HUES48 (cell line): ENCODE measurements around the gene GLIS1.

Source experiments
- H3K27ac ChIP-seq: one replicate; pipeline ENCODE4 v1.7.0; 2013; ENCODE audit warnings: low read depth, low read length, inconsistent platforms
- H3K27me3 ChIP-seq: 2 replicates; pipeline ENCODE4 v1.6.1; 2013; ENCODE audit warnings: mild to moderate bottlenecking, low read length; ENCODE audit not compliant: control insufficient read depth, insufficient read depth
- H3K36me3 ChIP-seq: 2 replicates; pipeline ENCODE4 v1.6.1; 2013; ENCODE audit warnings: low read length; ENCODE audit not compliant: control insufficient read depth, insufficient read depth
- H3K4me1 ChIP-seq: 2 replicates; pipeline ENCODE4 v1.6.1; 2013; ENCODE audit warnings: mild to moderate bottlenecking, low read length; ENCODE audit not compliant: control insufficient read depth, insufficient read depth
- H3K4me3 ChIP-seq: 2 replicates; pipeline ENCODE4 v1.5.1; 2013; ENCODE audit warnings: mild to moderate bottlenecking, low read depth, low read length
- H3K9ac ChIP-seq: 2 replicates; pipeline ENCODE4 v1.6.1; 2013; ENCODE audit warnings: mild to moderate bottlenecking, low read depth, low read length, moderate library complexity
- H3K9me3 ChIP-seq: 2 replicates; pipeline ENCODE4 v1.6.1; 2013; ENCODE audit warnings: low read length; ENCODE audit not compliant: control insufficient read depth, insufficient read depth

GLIS1 gene

GRCh38 chr1:53739109-53739681, at the start of gene GLIS1:
Gene GLIS1, minus strand, starts transcription at chr1:53739164. Its CDS starts 1,100 bp downstream, at chr1:53738064.
- Histone ChIP-seq H3K36me3 (no peaks in the 10 kb centered on the region), H3K27ac (no peak within 1 kb of the TSS), H3K27me3 (peaks cover 69% of the 10 kb centered on the region), H3K9me3 (no peaks in the 10 kb centered on the region), H3K9ac (no peak within 1 kb of the TSS), H3K4me3 (peak within 1 kb of the TSS; percentile 62), H3K4me1 (peaks cover 14% of the 10 kb centered on the region)

- no peak overlapping the region for H3K9ac ChIP-seq
- H3K9me3 ChIP-seq, result no peaks in the 10 kb centered on the region
- no peaks in the 10 kb centered on the region for H3K27me3 ChIP-seq
- peaks cover 78% of the 10 kb centered on the region for H3K36me3 ChIP-seq
- H3K27ac ChIP-seq, result no peak overlapping the region
- no peaks in the 10 kb centered on the region for H3K4me1 ChIP-seq
- no peak overlapping the region for H3K4me3 ChIP-seq
Measured at GRCh38 chr1:53787655-53788054, 48.7 kb upstream of the GLIS1 start.

- no peak overlapping the region for H3K27ac ChIP-seq
Measured at GRCh38 chr1:53783056-53783455, 44.1 kb upstream of the GLIS1 start.

GRCh38 chr1:53781654-53782053, 42.7 kb upstream of the GLIS1 start:
- no peaks in the 10 kb centered on the region for H3K9me3 ChIP-seq
- H3K27ac ChIP-seq, result no peak overlapping the region
- peaks cover 85% of the 10 kb centered on the region for H3K36me3 ChIP-seq
- no peak overlapping the region for H3K9ac ChIP-seq
- no peak overlapping the region for H3K4me3 ChIP-seq
- H3K27me3 ChIP-seq, result no peaks in the 10 kb centered on the region
- no peaks in the 10 kb centered on the region for H3K4me1 ChIP-seq

More at GRCh38 chr1:53783056-53783455, 44.1 kb upstream of the GLIS1 start:
- Histone ChIP-seq H3K9ac (no peak overlapping the region), H3K4me1 (no peaks in the 10 kb centered on the region), H3K36me3 (peaks cover 84% of the 10 kb centered on the region), H3K4me3 (no peak overlapping the region), H3K9me3 (no peaks in the 10 kb centered on the region), H3K27me3 (no peaks in the 10 kb centered on the region)

GRCh38 chr1:53777272-53777671, 38.3 kb upstream of the GLIS1 start:
- Histone ChIP-seq H3K4me1 (no peaks in the 10 kb centered on the region), H3K27ac (no peak overlapping the region), H3K27me3 (no peaks in the 10 kb centered on the region), H3K36me3 (peaks cover 74% of the 10 kb centered on the region), H3K4me3 (no peak overlapping the region), H3K9ac (no peak overlapping the region), H3K9me3 (no peaks in the 10 kb centered on the region)

- Histone ChIP-seq H3K4me1 (no peaks in the 10 kb centered on the region), H3K9me3 (no peaks in the 10 kb centered on the region), H3K36me3 (peaks cover 82% of the 10 kb centered on the region)
Measured at GRCh38 chr1:53771648-53772047, 32.7 kb upstream of the GLIS1 start.

GRCh38 chr1:53769780-53770179, 30.8 kb upstream of the GLIS1 start:
- Histone ChIP-seq H3K9ac (no peak overlapping the region), H3K4me3 (no peak overlapping the region), H3K36me3 (peaks cover 84% of the 10 kb centered on the region), H3K27me3 (no peaks in the 10 kb centered on the region), H3K27ac (no peak overlapping the region), H3K4me1 (no peaks in the 10 kb centered on the region), H3K9me3 (no peaks in the 10 kb centered on the region)

More at GRCh38 chr1:53771648-53772047, 32.7 kb upstream of the GLIS1 start:
- Histone ChIP-seq H3K27ac (no peak overlapping the region), H3K4me3 (no peak overlapping the region), H3K27me3 (no peaks in the 10 kb centered on the region), H3K9ac (no peak overlapping the region)

- Histone ChIP-seq H3K36me3 (peaks cover 79% of the 10 kb centered on the region), H3K27me3 (no peaks in the 10 kb centered on the region), H3K4me1 (no peaks in the 10 kb centered on the region), H3K9ac (no peak overlapping the region), H3K4me3 (no peak overlapping the region), H3K9me3 (no peaks in the 10 kb centered on the region), H3K27ac (no peak overlapping the region)
Measured at GRCh38 chr1:53769184-53769583, 30.2 kb upstream of the GLIS1 start.

GRCh38 chr1:53766831-53767405, 28.0 kb upstream of the GLIS1 start:
- Histone ChIP-seq H3K36me3 (peaks cover 61% of the 10 kb centered on the region), H3K9ac (no peak overlapping the region), H3K4me1 (no peaks in the 10 kb centered on the region), H3K4me3 (no peak overlapping the region), H3K27me3 (no peaks in the 10 kb centered on the region), H3K9me3 (no peaks in the 10 kb centered on the region), H3K27ac (no peak overlapping the region)

- H3K27me3 ChIP-seq, result no peaks in the 10 kb centered on the region
- H3K9me3 ChIP-seq, result no peaks in the 10 kb centered on the region
- H3K36me3 ChIP-seq, result peaks cover 54% of the 10 kb centered on the region
- no peak overlapping the region for H3K9ac ChIP-seq
- H3K4me1 ChIP-seq, result no peaks in the 10 kb centered on the region
- no peak overlapping the region for H3K27ac ChIP-seq
- H3K4me3 ChIP-seq, result no peak overlapping the region
Measured at GRCh38 chr1:53766194-53766742, 27.3 kb upstream of the GLIS1 start.

- peaks cover 48% of the 10 kb centered on the region for H3K36me3 ChIP-seq
- no peaks in the 10 kb centered on the region for H3K4me1 ChIP-seq
- H3K27me3 ChIP-seq, result no peaks in the 10 kb centered on the region
- H3K9ac ChIP-seq, result no peak overlapping the region
- H3K9me3 ChIP-seq, result no peaks in the 10 kb centered on the region
- H3K27ac ChIP-seq, result no peak overlapping the region
- H3K4me3 ChIP-seq, result no peak overlapping the region
Measured at GRCh38 chr1:53765657-53766056, 26.7 kb upstream of the GLIS1 start.
